Neural cell (in vitro differentiated cells): Measurements from ENCODE around the gene NRG2.

Source experiments
- POLR2AphosphoS5 ChIP-seq: IDR thresholded peaks from 2 replicates; pipeline ENCODE4 v1.6.1; 2012
- SMC3 ChIP-seq: fragments of 450-650 bp; conservative IDR thresholded peaks from 2 replicates; pipeline ENCODE4 v1.6.1; 2014; ENCODE audit warnings: antibody characterized with exemption, mild to moderate bottlenecking, moderate library complexity; ENCODE audit not compliant: poor library complexity
- TF ChIP-seq, protein P1 (sequence below): fragments of 450-650 bp; IDR thresholded peaks from 2 replicates; pipeline ENCODE4 v1.5.1; 2014; ENCODE audit warnings: antibody characterized with exemption, mild to moderate bottlenecking, moderate library complexity; ENCODE audit not compliant: poor library complexity, severe bottlenecking

DNA sequence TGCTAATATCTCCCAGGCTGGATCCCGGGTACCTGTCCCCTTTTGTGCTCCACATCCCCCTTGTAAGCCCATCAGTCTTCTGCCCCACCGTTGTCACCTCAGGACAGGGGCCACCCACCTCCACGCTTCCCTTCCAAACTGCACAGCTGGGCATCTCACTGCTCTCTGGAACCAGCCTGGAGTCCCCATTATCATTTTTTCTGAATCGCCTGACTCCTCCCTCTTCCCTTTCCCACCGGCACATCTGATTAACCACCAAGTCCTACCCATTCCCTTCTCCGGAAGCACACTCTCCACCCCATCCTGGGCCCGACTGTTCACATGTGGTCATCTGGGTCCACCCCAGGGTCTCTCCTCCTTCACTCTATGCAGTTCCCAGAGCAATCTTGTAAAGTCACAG lies 193.6 kb downstream of the NRG2 start:
- TF ChIP-seq SMC3: no peak
- TF ChIP-seq, protein P1, sequence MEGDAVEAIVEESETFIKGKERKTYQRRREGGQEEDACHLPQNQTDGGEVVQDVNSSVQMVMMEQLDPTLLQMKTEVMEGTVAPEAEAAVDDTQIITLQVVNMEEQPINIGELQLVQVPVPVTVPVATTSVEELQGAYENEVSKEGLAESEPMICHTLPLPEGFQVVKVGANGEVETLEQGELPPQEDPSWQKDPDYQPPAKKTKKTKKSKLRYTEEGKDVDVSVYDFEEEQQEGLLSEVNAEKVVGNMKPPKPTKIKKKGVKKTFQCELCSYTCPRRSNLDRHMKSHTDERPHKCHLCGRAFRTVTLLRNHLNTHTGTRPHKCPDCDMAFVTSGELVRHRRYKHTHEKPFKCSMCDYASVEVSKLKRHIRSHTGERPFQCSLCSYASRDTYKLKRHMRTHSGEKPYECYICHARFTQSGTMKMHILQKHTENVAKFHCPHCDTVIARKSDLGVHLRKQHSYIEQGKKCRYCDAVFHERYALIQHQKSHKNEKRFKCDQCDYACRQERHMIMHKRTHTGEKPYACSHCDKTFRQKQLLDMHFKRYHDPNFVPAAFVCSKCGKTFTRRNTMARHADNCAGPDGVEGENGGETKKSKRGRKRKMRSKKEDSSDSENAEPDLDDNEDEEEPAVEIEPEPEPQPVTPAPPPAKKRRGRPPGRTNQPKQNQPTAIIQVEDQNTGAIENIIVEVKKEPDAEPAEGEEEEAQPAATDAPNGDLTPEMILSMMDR: no peak
- TF ChIP-seq POLR2AphosphoS5: no peak
